ENCODE results near the gene TAB3.
A peak's percentile ranks its signal among the peaks of the same experiment; 100 is the strongest.

TAB3 gene

GRCh38 chrX:30883138-30883537, 5.9 kb downstream of the TAB3 start:
- no peak for DNase-seq (ENCODE audit: low spot score)

GRCh38 chrX:30881797-30882196, 7.3 kb downstream of the TAB3 start:
- DNase-seq (ENCODE audit: low spot score): no peak

- DNase-seq (ENCODE audit: low spot score): no peak
These were observed 7.7 kb downstream of the TAB3 start for GRCh38 chrX:30881390-30881789.

- DNase-seq (ENCODE audit: low spot score): no peak
These were observed 9.0 kb downstream of the TAB3 start for GRCh38 chrX:30880058-30880457.

GRCh38 chrX:30876367-30876766, 12.7 kb downstream of the TAB3 start:
- no peak for DNase-seq (ENCODE audit: low spot score)

- DNase-seq (ENCODE audit: low spot score): no peak
These were observed 13.1 kb downstream of the TAB3 start for GRCh38 chrX:30875957-30876356.

- no peak for DNase-seq (ENCODE audit: low spot score)
These were observed 14.2 kb downstream of the TAB3 start for GRCh38 chrX:30874851-30875250.

- DNase-seq (ENCODE audit: low spot score): no peak
These were observed 18.5 kb downstream of the TAB3 start for GRCh38 chrX:30870572-30870971.

- DNase-seq (ENCODE audit: low spot score): no peak
These were observed 23.4 kb downstream of the TAB3 start for GRCh38 chrX:30865612-30866011.

- DNase-seq (ENCODE audit: low spot score): no peak
These were observed 24.0 kb downstream of the TAB3 start for GRCh38 chrX:30865015-30865414.

GRCh38 chrX:30864383-30864785, 24.7 kb downstream of the TAB3 start:
- no peak for DNase-seq (ENCODE audit: low spot score)

GRCh38 chrX:30863974-30864373, 25.1 kb downstream of the TAB3 start:
- DNase-seq (ENCODE audit: low spot score): no peak

- DNase-seq (ENCODE audit: low spot score): no peak
These were observed 31.0 kb downstream of the TAB3 start for GRCh38 chrX:30858098-30858497.

GRCh38 chrX:30851449-30851848, 37.6 kb downstream of the TAB3 start:
- no peak for DNase-seq (ENCODE audit: low spot score)

- DNase-seq (ENCODE audit: low spot score): no peak
These were observed 53.7 kb downstream of the TAB3 start for GRCh38 chrX:30835373-30835772.

GRCh38 chrX:30833896-30834295, 55.2 kb downstream of the TAB3 start:
- DNase-seq (ENCODE audit: low spot score): no peak

- peak; percentile 6 for DNase-seq (ENCODE audit: low spot score)
These were observed 58.0 kb downstream of the TAB3 start for GRCh38 chrX:30831082-30831481.

GRCh38 chrX:30830326-30830943, 58.6 kb downstream of the TAB3 start:
- no peak for DNase-seq (ENCODE audit: low spot score)

GRCh38 chrX:30824275-30824674, 64.8 kb downstream of the TAB3 start:
- DNase-seq (ENCODE audit: low spot score): no peak

GRCh38 chrX:30822764-30823163, 66.3 kb downstream of the TAB3 start:
- DNase-seq (ENCODE audit: low spot score): no peak

GRCh38 chrX:30822068-30822681, 66.9 kb downstream of the TAB3 start:
- DNase-seq (ENCODE audit: low spot score): no peak

- no peak for DNase-seq (ENCODE audit: low spot score)
These were observed 67.9 kb downstream of the TAB3 start for GRCh38 chrX:30821116-30821515.

GRCh38 chrX:30819080-30819479, 70.0 kb downstream of the TAB3 start:
- DNase-seq (ENCODE audit: low spot score): no peak

- no peak for DNase-seq (ENCODE audit: low spot score)
These were observed 73.0 kb downstream of the TAB3 start for GRCh38 chrX:30816079-30816478.

All from CD4-positive, alpha-beta T cell treated with Interleukin-6 at 100 ng/mL for 8 hours (primary cell).